GM19043 (cell line): ENCODE measurements around the gene NFX1.
"Not testable (repeated sequence)": the region's sequence is repeated elsewhere in the genome, so short reads cannot be mapped to it uniquely, and the experiment has no call there.

ENCODE experiments used
- ATAC-seq: cut with Tn5 transposase; IDR thresholded peaks from one replicate; pipeline ENCODE4 v1.9.1; 2021; ENCODE audit warnings: low read depth; ENCODE audit not compliant: unreplicated experiment

The NFX1 gene

GRCh38 chr9:33385536-33385935 lies 95.2 kb downstream of the NFX1 start:
- not testable (repeated sequence) for ATAC-seq

- not testable (repeated sequence) for ATAC-seq
Measured at GRCh38 chr9:33385979-33386640, 95.8 kb downstream of the NFX1 start.

- ATAC-seq: not testable (repeated sequence)
Measured at GRCh38 chr9:33386641-33386996, 96.3 kb downstream of the NFX1 start.

- ATAC-seq: not testable (repeated sequence)
Measured at GRCh38 chr9:33386998-33387397, 96.7 kb downstream of the NFX1 start.

GRCh38 chr9:33388110-33388994 lies 98.0 kb downstream of the NFX1 start:
- ATAC-seq: no peak

GRCh38 chr9:33391111-33391771 lies 100.9 kb downstream of the NFX1 start:
- not testable (repeated sequence) for ATAC-seq

GRCh38 chr9:33392591-33393021 lies 102.3 kb downstream of the NFX1 start:
- ATAC-seq: not testable (repeated sequence)

- no peak for ATAC-seq
Measured at GRCh38 chr9:33393581-33393980, 103.3 kb downstream of the NFX1 start.

- not testable (repeated sequence) for ATAC-seq
Measured at GRCh38 chr9:33393986-33394385, 103.7 kb downstream of the NFX1 start.

GRCh38 chr9:33395159-33395879 lies 105.0 kb downstream of the NFX1 start:
- not testable (repeated sequence) for ATAC-seq

GRCh38 chr9:33397801-33398200 lies 107.5 kb downstream of the NFX1 start:
- ATAC-seq: not testable (repeated sequence)

- ATAC-seq: not testable (repeated sequence)
Measured at GRCh38 chr9:33399047-33399446, 108.7 kb downstream of the NFX1 start.

- not testable (repeated sequence) for ATAC-seq
Measured at GRCh38 chr9:33401809-33402208, 111.5 kb downstream of the NFX1 start.

GRCh38 chr9:33402371-33402770 lies 112.1 kb downstream of the NFX1 start, which contains the start of gene AQP7:
TSS of gene AQP7 (minus strand) at chr9:33402568. CDS start at chr9:33401262, 1,306 bp downstream.
- ATAC-seq: not testable (repeated sequence)

GRCh38 chr9:33403941-33404787 lies 113.8 kb downstream of the NFX1 start:
- no peak for ATAC-seq

GRCh38 chr9:33404788-33405362 lies 114.6 kb downstream of the NFX1 start:
- no peak for ATAC-seq

GRCh38 chr9:33407061-33407460 lies 116.7 kb downstream of the NFX1 start:
- ATAC-seq: no peak

GRCh38 chr9:33408087-33408486 lies 117.8 kb downstream of the NFX1 start:
- no peak for ATAC-seq

- ATAC-seq: no peak
Measured at GRCh38 chr9:33414268-33414667, 124.0 kb downstream of the NFX1 start.
